ENCODE measurements around the gene PPP1R12B.

PPP1R12B gene

DNA sequence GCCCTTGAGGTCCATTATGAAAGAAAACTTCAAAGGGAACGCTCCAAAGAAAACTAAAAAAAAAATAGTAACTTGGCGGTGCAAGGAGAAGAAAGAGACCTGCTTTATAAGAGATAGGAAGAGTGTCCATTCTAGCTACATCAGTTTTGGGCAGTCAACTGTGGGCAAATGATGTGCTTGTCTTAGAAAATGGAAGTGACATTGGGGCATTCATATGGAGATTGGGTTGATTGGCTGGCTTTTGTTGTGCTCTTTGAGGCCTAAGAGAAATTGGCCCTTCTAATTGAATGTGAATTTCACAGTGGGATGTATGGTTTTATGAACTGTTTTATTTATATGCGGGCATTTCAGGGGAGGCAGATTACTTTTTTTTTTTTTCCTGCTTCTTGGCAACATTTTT lies 13.2 kb downstream of the PPP1R12B start:
- TF ChIP-seq ZNF18 (tag by site-specific recombination; IDR thresholded peaks at IDR 0.05) (no peak), ZSCAN23 (tag by site-specific recombination; IDR thresholded peaks at IDR 0.05) (no peak), ZNF629 (tag by site-specific recombination; IDR thresholded peaks at IDR 0.05) (no peak), ZNF114 (tag by site-specific recombination; IDR thresholded peaks at IDR 0.05) (no peak), KLF17 (tag by site-specific recombination; IDR thresholded peaks at IDR 0.05) (no peak), GFI1B (tag by site-specific recombination; IDR thresholded peaks at IDR 0.05) (no peak), REPIN1 (tag by site-specific recombination; IDR thresholded peaks at IDR 0.05; ENCODE audit: low read depth) (no peak), ZNF416 (tag by site-specific recombination; IDR thresholded peaks at IDR 0.05) (no peak), ZNF776 (tag by site-specific recombination; IDR thresholded peaks at IDR 0.05; ENCODE audit: borderline replicate concordance) (no peak), ZNF549 (tag by site-specific recombination; IDR thresholded peaks at IDR 0.05) (no peak), ZNF510 (tag by site-specific recombination; IDR thresholded peaks at IDR 0.05; ENCODE audit: insufficient replicate concordance) (no peak), ZNF311 (tag by site-specific recombination; IDR thresholded peaks at IDR 0.05; ENCODE audit: borderline replicate concordance) (no peak), SETDB1 (IDR thresholded peaks at IDR 0.05; ENCODE audit: insufficient read length, low read length) (no peak), ZNF596 (tag by site-specific recombination; IDR thresholded peaks at IDR 0.05) (no peak), ZNF146 (tag by site-specific recombination; IDR thresholded peaks at IDR 0.05) (no peak), ZNF571 (tag by site-specific recombination; IDR thresholded peaks at IDR 0.05) (no peak), ZNF561 (tag by site-specific recombination; IDR thresholded peaks at IDR 0.05; ENCODE audit: borderline replicate concordance) (no peak), ZNF488 (tag by site-specific recombination; IDR thresholded peaks at IDR 0.05) (no peak)
- TF ChIP-seq, protein P1, sequence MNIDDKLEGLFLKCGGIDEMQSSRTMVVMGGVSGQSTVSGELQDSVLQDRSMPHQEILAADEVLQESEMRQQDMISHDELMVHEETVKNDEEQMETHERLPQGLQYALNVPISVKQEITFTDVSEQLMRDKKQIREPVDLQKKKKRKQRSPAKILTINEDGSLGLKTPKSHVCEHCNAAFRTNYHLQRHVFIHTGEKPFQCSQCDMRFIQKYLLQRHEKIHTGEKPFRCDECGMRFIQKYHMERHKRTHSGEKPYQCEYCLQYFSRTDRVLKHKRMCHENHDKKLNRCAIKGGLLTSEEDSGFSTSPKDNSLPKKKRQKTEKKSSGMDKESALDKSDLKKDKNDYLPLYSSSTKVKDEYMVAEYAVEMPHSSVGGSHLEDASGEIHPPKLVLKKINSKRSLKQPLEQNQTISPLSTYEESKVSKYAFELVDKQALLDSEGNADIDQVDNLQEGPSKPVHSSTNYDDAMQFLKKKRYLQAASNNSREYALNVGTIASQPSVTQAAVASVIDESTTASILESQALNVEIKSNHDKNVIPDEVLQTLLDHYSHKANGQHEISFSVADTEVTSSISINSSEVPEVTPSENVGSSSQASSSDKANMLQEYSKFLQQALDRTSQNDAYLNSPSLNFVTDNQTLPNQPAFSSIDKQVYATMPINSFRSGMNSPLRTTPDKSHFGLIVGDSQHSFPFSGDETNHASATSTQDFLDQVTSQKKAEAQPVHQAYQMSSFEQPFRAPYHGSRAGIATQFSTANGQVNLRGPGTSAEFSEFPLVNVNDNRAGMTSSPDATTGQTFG (tag by site-specific recombination; IDR thresholded peaks at IDR 0.05; ENCODE audit: borderline replicate concordance): no peak
- TF ChIP-seq, protein P2, sequence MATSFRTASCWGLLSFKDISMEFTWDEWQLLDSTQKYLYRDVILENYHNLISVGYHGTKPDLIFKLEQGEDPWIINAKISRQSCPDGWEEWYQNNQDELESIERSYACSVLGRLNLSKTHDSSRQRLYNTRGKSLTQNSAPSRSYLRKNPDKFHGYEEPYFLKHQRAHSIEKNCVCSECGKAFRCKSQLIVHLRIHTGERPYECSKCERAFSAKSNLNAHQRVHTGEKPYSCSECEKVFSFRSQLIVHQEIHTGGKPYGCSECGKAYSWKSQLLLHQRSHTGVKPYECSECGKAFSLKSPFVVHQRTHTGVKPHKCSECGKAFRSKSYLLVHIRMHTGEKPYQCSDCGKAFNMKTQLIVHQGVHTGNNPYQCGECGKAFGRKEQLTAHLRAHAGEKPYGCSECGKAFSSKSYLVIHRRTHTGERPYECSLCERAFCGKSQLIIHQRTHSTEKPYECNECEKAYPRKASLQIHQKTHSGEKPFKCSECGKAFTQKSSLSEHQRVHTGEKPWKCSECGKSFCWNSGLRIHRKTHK (tag by site-specific recombination; IDR thresholded peaks at IDR 0.05): no peak
- Histone ChIP-seq H3K4me1 (ENCODE audit: control insufficient read depth, insufficient read depth, low read length) (no peaks in the 10 kb centered on the region), H3K9me3 (ENCODE audit: control insufficient read depth, insufficient read depth, low read depth, low read length) (no peaks in the 10 kb centered on the region), H3K36me3 (ENCODE audit: control insufficient read depth in 2 of 2, insufficient read depth in 1 of 2, low read length in 2 of 2) (no peaks in the 10 kb centered on the region), H3K27ac (ENCODE audit: extremely low read depth, low read depth, low read length) (no peak overlapping the region), H3K4me3 (ENCODE audit: low read depth, low read length) (no peak overlapping the region)
- ChIA-PET CTCF (no interaction called here), POLR2A (no interaction called here)
